MCF 10A (cell line): Measurements from ENCODE around the gene DSCAML1. TPM values are rescaled to one million over a fixed set of nuclear protein-coding genes. Genes with fewer than 3 reads are reported as not detected.

Source experiments
- BruUV-seq: library from RNA; stranded (reverse); fragments of 400-500 nt; replicated peaks from 2 replicates; lab custom pipeline; 2021; lab: Mats Ljungman, UMichigan
- CTCF ChIA-PET: fragments of 300-600 bp; sonication (Branson Sonifier 250); formaldehyde crosslinking; extraction: SDS; loops from one replicate; lab custom pipeline; 2021; ENCODE audit warnings: antibody characterized with exemption, inconsistent platforms; lab: Yijun Ruan, JAX
- POLR2A ChIA-PET: fragments of 300-600, 350-650 bp; sonication (Branson Sonifier 250); formaldehyde crosslinking; extraction: SDS; loops from one replicate; lab custom pipeline; 2020; ENCODE audit warnings: antibody characterized with exemption, inconsistent platforms; lab: Yijun Ruan, JAX
- DNase-seq: peaks from one replicate; pipeline ENCODE4 v3.0.0-alpha.2; 2018; ENCODE audit not compliant: unreplicated experiment
- H3K27ac Mint-ChIP-seq: one replicate; pipeline ENCODE4 v1.8.0; 2022; ENCODE audit warnings: mild to moderate bottlenecking, low read depth, mixed read lengths; ENCODE audit not compliant: unreplicated experiment
- H3K27me3 Mint-ChIP-seq: one replicate; pipeline ENCODE4 v1.8.0; 2022; ENCODE audit warnings: mixed read lengths; ENCODE audit not compliant: insufficient read depth, unreplicated experiment
- H3K36me3 Mint-ChIP-seq: one replicate; pipeline ENCODE4 v1.8.0; 2022; ENCODE audit warnings: mild to moderate bottlenecking, moderate library complexity, mixed read lengths; ENCODE audit not compliant: insufficient read depth, unreplicated experiment
- H3K4me1 Mint-ChIP-seq: one replicate; pipeline ENCODE4 v1.8.0; 2022; ENCODE audit warnings: mixed read lengths; ENCODE audit not compliant: insufficient read depth, unreplicated experiment
- H3K4me3 Mint-ChIP-seq: one replicate; pipeline ENCODE4 v1.8.0; 2022; ENCODE audit warnings: mild to moderate bottlenecking, moderate library complexity, mixed read lengths; ENCODE audit not compliant: unreplicated experiment
- H3K9me3 Mint-ChIP-seq: one replicate; pipeline ENCODE4 v1.8.0; 2022; ENCODE audit warnings: mixed read lengths; ENCODE audit not compliant: unreplicated experiment
- intact Hi-C: fragments of 100-400 bp; cut with micrococcal nuclease; formaldehyde crosslinking; loops from 2 replicates; pipeline ENCODE4 v1.14.1; 2022
- total RNA-seq: library from RNA; stranded (reverse); gene quantifications from 2 replicates; pipeline ENCODE4 v1.2.3, GENCODE V29; 2022
- TF ChIP-seq, protein P1 (sequence below): fragments of 200-600 bp; IDR thresholded peaks from one replicate; pipeline ENCODE4 v1.8.0; 2022; ENCODE audit warnings: antibody characterized with exemption, mild to moderate bottlenecking; ENCODE audit not compliant: unreplicated experiment

The DSCAML1 gene
- total RNA-seq, 1 experiment from 2014 or later, result not detected

DNA sequence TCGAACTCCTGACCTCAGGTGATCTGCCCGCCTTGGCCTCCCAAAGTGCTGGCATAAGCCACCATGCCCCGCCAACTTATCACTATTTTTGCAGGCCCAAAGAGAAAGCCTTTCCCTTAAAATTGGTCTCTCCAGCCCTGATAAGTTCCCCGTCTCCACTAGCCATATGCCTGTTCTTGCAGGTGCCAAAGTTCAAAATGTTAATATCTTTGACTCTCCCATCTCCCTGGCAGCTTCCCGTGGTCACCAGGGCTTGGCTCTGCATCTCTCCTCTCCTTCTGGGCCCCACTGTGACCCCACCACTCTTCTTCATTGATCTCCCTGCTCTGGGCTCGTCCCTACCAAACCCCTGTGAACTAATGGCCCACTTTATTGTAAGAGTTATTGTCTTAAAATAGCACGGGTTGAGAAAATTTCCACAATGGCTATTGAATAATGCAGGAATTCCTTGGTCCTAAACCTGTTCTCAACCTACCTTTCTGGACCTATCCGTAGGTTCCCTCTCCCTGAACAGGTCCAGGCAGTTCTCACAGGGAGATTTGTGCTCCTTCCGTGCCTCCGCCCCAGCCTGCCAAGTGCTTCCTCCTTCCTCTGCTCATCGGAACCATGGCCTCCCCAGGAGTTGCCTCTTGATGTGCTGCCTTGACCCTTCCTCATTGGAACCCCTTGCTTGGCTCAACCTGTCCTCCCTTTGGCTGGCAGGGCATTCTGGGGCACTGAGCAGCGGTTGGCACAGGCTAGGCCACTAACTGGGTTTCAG, 147.5 kb downstream of the DSCAML1 start:
- TF ChIP-seq, protein P1, sequence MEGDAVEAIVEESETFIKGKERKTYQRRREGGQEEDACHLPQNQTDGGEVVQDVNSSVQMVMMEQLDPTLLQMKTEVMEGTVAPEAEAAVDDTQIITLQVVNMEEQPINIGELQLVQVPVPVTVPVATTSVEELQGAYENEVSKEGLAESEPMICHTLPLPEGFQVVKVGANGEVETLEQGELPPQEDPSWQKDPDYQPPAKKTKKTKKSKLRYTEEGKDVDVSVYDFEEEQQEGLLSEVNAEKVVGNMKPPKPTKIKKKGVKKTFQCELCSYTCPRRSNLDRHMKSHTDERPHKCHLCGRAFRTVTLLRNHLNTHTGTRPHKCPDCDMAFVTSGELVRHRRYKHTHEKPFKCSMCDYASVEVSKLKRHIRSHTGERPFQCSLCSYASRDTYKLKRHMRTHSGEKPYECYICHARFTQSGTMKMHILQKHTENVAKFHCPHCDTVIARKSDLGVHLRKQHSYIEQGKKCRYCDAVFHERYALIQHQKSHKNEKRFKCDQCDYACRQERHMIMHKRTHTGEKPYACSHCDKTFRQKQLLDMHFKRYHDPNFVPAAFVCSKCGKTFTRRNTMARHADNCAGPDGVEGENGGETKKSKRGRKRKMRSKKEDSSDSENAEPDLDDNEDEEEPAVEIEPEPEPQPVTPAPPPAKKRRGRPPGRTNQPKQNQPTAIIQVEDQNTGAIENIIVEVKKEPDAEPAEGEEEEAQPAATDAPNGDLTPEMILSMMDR, result no peak
- ChIA-PET POLR2A (interaction anchor here (1.0 kb wide), 1 partner anchor 9 kb away, joined by 3 read pairs; no protein-coding TSS in a partner anchor), CTCF (interaction anchor here (0.7 kb wide), 1 partner anchor 25 kb away, joined by 3 read pairs; no protein-coding TSS in a partner anchor)
- H3K4me3 Mint-ChIP-seq, result no peak overlapping the region
- H3K27ac Mint-ChIP-seq, result no peak overlapping the region
- no TSS peak for BruUV-seq
- peaks cover 36% of the 10 kb centered on the region for H3K27me3 Mint-ChIP-seq
- intact Hi-C loops, result no loop called here
- no peaks in the 10 kb centered on the region for H3K36me3 Mint-ChIP-seq
- no peaks in the 10 kb centered on the region for H3K4me1 Mint-ChIP-seq
- DNase-seq, result no peak
- H3K9me3 Mint-ChIP-seq, result no peaks in the 10 kb centered on the region

DNA sequence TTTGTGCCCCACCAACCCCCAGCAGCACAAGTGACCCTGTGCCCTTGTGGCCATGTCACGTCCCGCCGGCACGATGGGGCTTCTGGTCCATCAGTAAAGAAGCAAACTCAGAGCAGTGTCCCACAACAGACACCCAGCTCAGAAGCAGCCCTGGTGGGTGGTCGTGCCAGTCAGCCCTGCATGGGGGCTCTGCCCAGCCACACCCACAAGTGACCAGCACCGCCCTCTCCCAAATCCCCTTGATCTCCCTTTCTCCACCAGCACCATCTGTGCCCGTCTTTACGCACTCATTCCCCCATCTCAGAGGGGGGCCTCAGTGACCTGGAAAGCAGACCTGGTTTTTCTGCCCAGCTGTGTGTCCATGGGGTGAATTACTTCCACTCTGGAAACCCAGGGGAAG, 149.1 kb downstream of the DSCAML1 start:
- H3K27me3 Mint-ChIP-seq, result peaks cover 36% of the 10 kb centered on the region
- ChIA-PET CTCF (no interaction called here), POLR2A (no interaction called here)
- no peaks in the 10 kb centered on the region for H3K4me1 Mint-ChIP-seq
- DNase-seq, result no peak
- no peaks in the 10 kb centered on the region for H3K36me3 Mint-ChIP-seq
- H3K9me3 Mint-ChIP-seq, result no peaks in the 10 kb centered on the region
- TF ChIP-seq, protein P1, result no peak
- no TSS peak for BruUV-seq
- no peak overlapping the region for H3K4me3 Mint-ChIP-seq
- no peak overlapping the region for H3K27ac Mint-ChIP-seq
- intact Hi-C loops, result no loop called here

DNA sequence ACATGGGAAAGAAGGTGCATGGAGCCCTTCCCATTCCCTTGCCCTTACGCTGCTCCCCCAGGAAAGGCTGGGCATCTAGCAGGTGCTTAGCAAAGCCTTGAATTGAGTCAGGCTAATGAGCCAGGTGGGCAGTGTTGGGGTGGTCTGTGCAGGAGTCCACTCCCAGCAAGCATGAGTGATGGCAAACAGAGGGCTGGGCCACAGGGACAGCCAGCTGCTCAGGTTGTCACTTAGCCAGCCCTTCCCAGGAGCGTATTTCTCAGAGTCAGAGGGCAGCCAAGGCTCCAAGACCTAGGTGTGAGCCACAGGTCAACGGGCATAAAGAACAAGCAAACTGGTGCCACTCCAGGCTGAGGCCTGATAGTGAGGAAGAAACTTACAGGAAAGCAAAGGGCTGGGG, 149.8 kb downstream of the DSCAML1 start:
- Mint-ChIP-seq H3K27me3 (peaks cover 36% of the 10 kb centered on the region), H3K4me1 (no peaks in the 10 kb centered on the region), H3K27ac (no peak overlapping the region), H3K9me3 (no peaks in the 10 kb centered on the region), H3K36me3 (no peaks in the 10 kb centered on the region), H3K4me3 (no peak overlapping the region)
- no TSS peak for BruUV-seq
- CTCF ChIA-PET, result interaction anchor here (0.6 kb wide), 1 partner anchor 405 kb away, joined by 3 read pairs; no protein-coding TSS in a partner anchor
- POLR2A ChIA-PET, result no interaction called here
- DNase-seq, result no peak
- TF ChIP-seq, protein P1, result no peak
- intact Hi-C loops, result no loop called here

DNA sequence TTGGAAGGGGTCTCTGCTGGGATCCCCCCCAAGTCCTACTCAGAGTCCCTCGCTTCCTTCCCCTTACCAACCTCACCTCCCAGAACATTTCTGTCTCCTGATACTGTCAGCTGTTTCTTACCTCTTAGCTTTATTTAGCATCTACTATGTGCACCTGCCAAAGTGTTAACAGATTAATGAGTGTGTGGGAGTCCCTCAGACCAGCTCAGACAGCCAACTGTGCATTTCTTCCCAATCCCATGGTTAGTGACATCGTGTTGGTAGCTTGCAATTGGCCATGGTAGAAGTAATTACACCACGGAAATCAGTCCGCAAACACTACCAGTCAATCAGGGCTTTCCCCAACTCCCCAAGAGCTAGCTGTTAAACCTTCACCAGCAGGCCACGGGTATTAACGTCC, 150.6 kb downstream of the DSCAML1 start:
- peaks cover 38% of the 10 kb centered on the region for H3K27me3 Mint-ChIP-seq
- H3K36me3 Mint-ChIP-seq, result no peaks in the 10 kb centered on the region
- DNase-seq, result no peak
- no peak overlapping the region for H3K27ac Mint-ChIP-seq
- H3K4me3 Mint-ChIP-seq, result no peak overlapping the region
- TF ChIP-seq, protein P1, result no peak
- intact Hi-C loops, result no loop called here
- no peaks in the 10 kb centered on the region for H3K9me3 Mint-ChIP-seq
- H3K4me1 Mint-ChIP-seq, result no peaks in the 10 kb centered on the region
- ChIA-PET CTCF (interaction anchor here (0.6 to 0.7 kb wide), 2 partner anchors 21 to 406 kb away, joined by 3 to 7 read pairs; no protein-coding TSS in a partner anchor), POLR2A (no interaction called here)
- no TSS peak for BruUV-seq
